Thoracic aorta (tissue), 2 donors: ENCODE results near the gene SYNCRIP. TPM values are rescaled to one million over a fixed set of nuclear protein-coding genes. Genes with fewer than 3 reads are reported as not detected.
"Not testable (repeated sequence)": the region's sequence is repeated elsewhere in the genome, so short reads cannot be mapped to it uniquely, and the experiment has no call there.

Experiments used
- ATAC-seq: fragments of 150-250 bp; one replicate; pipeline ENCODE4 v1.8.0; 2017; ENCODE audit warnings: low read depth; ENCODE audit not compliant: insufficient number of reproducible peaks, low FRiP score
- DNase-seq: peaks from one replicate; pipeline ENCODE4 v3.0.0-alpha.2; 2020; ENCODE audit warnings: low spot score
- H3K27ac ChIP-seq, 2 donors: fragments of 200-600 bp; sonication (generic); 1 replicate in 1 of 2; 2 replicates in 1 of 2; pipeline ENCODE4 v1.5.1; 2016; ENCODE audit warnings: mild to moderate bottlenecking in 2 of 2, moderate library complexity in 2 of 2
- H3K27me3 ChIP-seq: fragments of 200-600 bp; sonication (generic); replicated peaks from 2 replicates; pipeline ENCODE4 v1.6.0; 2016; ENCODE audit warnings: mild to moderate bottlenecking; ENCODE audit not compliant: insufficient read depth
- H3K36me3 ChIP-seq: fragments of 200-600 bp; sonication (generic); one replicate; pipeline ENCODE4 v1.5.1; 2016
- H3K4me1 ChIP-seq, 2 donors: fragments of 200-600 bp; sonication (generic); 1 replicate in 1 of 2; 2 replicates in 1 of 2; pipeline versions ENCODE4 v1.5.1 to v1.6.0; 2016; ENCODE audit warnings: low read depth in 2 of 2, mild to moderate bottlenecking in 1 of 2; ENCODE audit not compliant: control insufficient read depth in 1 of 2
- H3K4me3 ChIP-seq: fragments of 200-600 bp; sonication (generic); 2 replicates; pipeline ENCODE4 v1.5.1; 2016; ENCODE audit warnings: mild to moderate bottlenecking
- H3K9me3 ChIP-seq: fragments of 200-600 bp; sonication (generic); 2 replicates; pipeline ENCODE4 v1.5.1; 2016
- CTCF ChIP-seq: fragments of 200-600 bp; sonication (generic); IDR thresholded peaks from one replicate; pipeline ENCODE4 v1.5.1; 2019; ENCODE audit warnings: antibody characterized with exemption
- total RNA-seq, 2 donors: library from RNA; depleted of rRNA; stranded (reverse); fragments of >200 nt; gene quantifications; one replicate each; pipeline versions ENCODE4 v1.1.0 to v1.2.3, GENCODE V29; 2016

SYNCRIP gene
- total RNA-seq, 2 donors from 2014 or later, result 47.7 to 94.2 TPM

GRCh38 chr6:85632164-85632942, 10.3 kb downstream of the SYNCRIP start:
- no peak for ATAC-seq
- TF ChIP-seq CTCF, result no peak
- H3K4me1 ChIP-seq, result peaks cover 8 to 19% of the 10 kb centered on the region in 2 donors

DNA sequence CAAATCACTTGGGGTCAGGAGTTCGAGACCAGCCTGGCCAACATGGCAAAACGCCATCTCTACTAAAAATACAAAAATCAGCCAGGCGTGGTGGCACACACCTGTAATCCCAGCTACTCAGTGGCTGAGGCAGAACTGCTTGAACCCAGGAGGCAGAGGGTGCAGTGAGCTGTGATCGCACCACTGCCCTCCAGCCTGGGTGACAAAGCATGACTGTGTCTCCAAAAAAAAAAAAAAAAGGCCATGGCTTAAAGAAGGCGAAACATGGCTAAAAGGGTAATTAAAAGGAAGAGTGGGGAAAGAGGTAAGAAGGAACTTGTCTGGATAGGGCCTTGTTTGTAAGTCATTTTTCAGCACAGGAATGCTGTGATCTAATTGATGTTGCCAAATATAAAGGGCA, 11.6 kb downstream of the SYNCRIP start:
- H3K4me1 ChIP-seq, result peaks cover 3 to 19% of the 10 kb centered on the region in 2 donors
- not testable (repeated sequence) for ATAC-seq, H3K27ac ChIP-seq, H3K4me3 ChIP-seq, H3K9me3 ChIP-seq, DNase-seq, H3K27me3 ChIP-seq
- peaks cover 51% of the 10 kb centered on the region for H3K36me3 ChIP-seq

More at GRCh38 chr6:85632164-85632942, 10.3 kb downstream of the SYNCRIP start:
- H3K27me3 ChIP-seq, result no peaks in the 10 kb centered on the region
- no peak for DNase-seq
- H3K36me3 ChIP-seq, result peaks cover 57% of the 10 kb centered on the region
- H3K4me3 ChIP-seq, result no peak overlapping the region
- no peak overlapping the region for H3K27ac ChIP-seq
- H3K9me3 ChIP-seq, result no peaks in the 10 kb centered on the region

DNA sequence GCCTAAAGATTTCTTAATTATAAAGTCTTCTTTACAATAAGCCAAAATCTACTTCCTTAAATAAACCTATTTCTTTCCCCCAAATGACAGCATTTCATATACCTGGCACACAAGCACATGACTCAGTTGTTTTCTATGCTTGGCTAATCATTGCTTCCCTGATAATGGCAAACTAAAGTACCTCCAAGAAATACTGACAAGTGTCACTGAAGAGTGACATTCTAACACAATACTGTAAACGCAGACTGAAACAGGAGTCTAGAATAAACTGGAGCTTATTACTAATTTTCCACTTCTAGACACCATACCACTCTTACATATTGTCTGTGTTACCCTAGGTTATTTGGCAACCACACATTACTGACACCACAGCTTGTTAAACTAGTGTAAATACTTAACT, 14.3 kb downstream of the SYNCRIP start:
- no peak for TF ChIP-seq CTCF
- Histone ChIP-seq H3K4me3 (no peak overlapping the region), H3K4me1 (peaks cover 14 to 45% of the 10 kb centered on the region in 2 donors), H3K36me3 (peaks cover 32% of the 10 kb centered on the region), H3K27me3 (no peaks in the 10 kb centered on the region), H3K27ac (no peak overlapping the region), H3K9me3 (no peaks in the 10 kb centered on the region)
- DNase-seq, result no peak
- no peak for ATAC-seq

DNA sequence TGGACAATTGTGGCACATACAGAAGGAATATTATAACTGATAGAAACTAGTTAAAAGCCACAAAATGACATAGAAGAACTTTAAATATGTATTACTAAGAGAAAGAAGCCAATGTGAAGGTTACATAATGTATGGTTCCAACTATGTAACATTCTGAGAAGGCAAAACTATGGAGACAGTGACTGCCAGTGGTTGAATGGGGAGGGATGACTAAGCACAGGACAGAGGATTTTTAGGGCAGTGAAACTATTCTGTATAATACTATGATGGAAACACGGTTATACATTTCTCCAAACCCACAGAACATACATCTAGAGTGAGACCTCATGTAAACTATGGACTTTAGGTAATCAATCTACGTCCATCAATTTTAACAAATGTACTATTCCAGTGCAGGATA, 22.4 kb downstream of the SYNCRIP start:
- peaks cover 32% of the 10 kb centered on the region for H3K36me3 ChIP-seq

GRCh38 chr6:85614780-85615179, 27.9 kb downstream of the SYNCRIP start:
- peaks cover 41% of the 10 kb centered on the region for H3K36me3 ChIP-seq
- no peaks in the 10 kb centered on the region for H3K9me3 ChIP-seq
- H3K4me3 ChIP-seq, result no peak overlapping the region
- H3K27me3 ChIP-seq, result no peaks in the 10 kb centered on the region
- H3K27ac ChIP-seq, result no peak overlapping the region
- H3K4me1 ChIP-seq, result no peaks in the 10 kb centered on the region
- no peak for DNase-seq
- no peak for TF ChIP-seq CTCF
- ATAC-seq, result no peak

More for the DNA sequence above, 22.4 kb downstream of the SYNCRIP start:
- DNase-seq (no peak), ATAC-seq (no peak)
- TF ChIP-seq CTCF, result no peak
- Histone ChIP-seq H3K9me3 (no peaks in the 10 kb centered on the region), H3K27me3 (no peaks in the 10 kb centered on the region), H3K4me3 (no peak overlapping the region), H3K27ac (no peak overlapping the region), H3K4me1 (peaks cover 8 to 18% of the 10 kb centered on the region in 2 donors)
